Duodenal mucosa (tissue), 2 donors: ENCODE results near the gene PLCB3.

Source experiments
- H3K27ac ChIP-seq: one replicate; pipeline ENCODE4 v1.7.0; 2013; ENCODE audit warnings: low read depth, low read length
- H3K27me3 ChIP-seq, 2 donors: one replicate each; pipeline ENCODE4 v1.7.0; 2013; ENCODE audit warnings: low read length in 2 of 2, control low read depth in 1 of 2; ENCODE audit not compliant: insufficient read depth in 2 of 2, control insufficient read depth in 1 of 2
- H3K36me3 ChIP-seq, 2 donors: one replicate each; pipeline ENCODE4 v1.7.0; 2013; ENCODE audit warnings: low read length in 2 of 2, control low read depth in 1 of 2; ENCODE audit not compliant: insufficient read depth in 2 of 2, control insufficient read depth in 1 of 2
- H3K4me1 ChIP-seq, 2 donors: one replicate each; pipeline ENCODE4 v1.7.0; 2013; ENCODE audit warnings: low read length in 2 of 2, control low read depth in 1 of 2; ENCODE audit not compliant: insufficient read depth in 2 of 2, control insufficient read depth in 1 of 2
- H3K4me3 ChIP-seq, 2 donors: one replicate each; pipeline ENCODE4 v1.7.0; 2013; ENCODE audit warnings: low read length in 2 of 2, low read depth in 1 of 2
- H3K9ac ChIP-seq, 2 donors: one replicate each; pipeline ENCODE4 v1.7.0; 2013; ENCODE audit warnings: low read length in 2 of 2, low read depth in 1 of 2
- H3K9me3 ChIP-seq, 2 donors: one replicate each; pipeline ENCODE4 v1.7.0; 2013; ENCODE audit warnings: low read length in 2 of 2, control low read depth in 1 of 2; ENCODE audit not compliant: control insufficient read depth in 1 of 2

Gene PLCB3

DNA sequence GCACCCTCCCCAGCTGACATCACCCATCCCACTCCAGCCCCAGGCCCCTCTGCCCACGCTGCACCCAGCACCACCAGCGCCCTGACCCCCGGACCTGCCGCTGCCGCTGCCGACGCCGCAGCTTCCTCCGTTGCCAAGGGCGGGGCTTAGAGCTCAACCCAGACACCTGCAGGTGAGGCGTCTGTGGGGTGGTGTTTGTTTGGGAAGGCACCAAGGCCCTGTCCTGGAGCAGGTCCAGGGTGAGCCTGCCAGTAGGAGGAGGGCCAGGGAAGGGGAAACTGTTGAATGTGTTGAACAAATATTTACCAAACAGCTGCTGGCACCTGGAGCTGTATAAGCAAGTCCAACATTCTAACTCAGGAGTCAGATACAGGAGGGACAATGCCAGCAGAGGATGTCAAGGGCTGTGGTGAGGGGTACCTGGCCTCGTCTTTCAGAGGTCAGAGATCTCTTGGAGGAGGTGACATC lies 13.8 kb upstream of the PLCB3 start:
- Histone ChIP-seq H3K4me1 (peaks cover 53 to 55% of the 10 kb centered on the region in 2 donors), H3K27me3 (no peaks in the 10 kb centered on the region), H3K9ac (peak overlapping the region in 1 of 2 donors; percentile 34), H3K27ac (peak overlapping the region; percentile 34), H3K4me3 (peak overlapping the region in 1 of 2 donors; percentile 7), H3K9me3 (no peaks in the 10 kb centered on the region), H3K36me3 (peaks cover 0 to 5% of the 10 kb centered on the region in 2 donors)

GRCh38 chr11:64238076-64238475 lies 13.3 kb upstream of the PLCB3 start:
- H3K9ac ChIP-seq, result peak overlapping the region in 1 of 2 donors; percentile 34
- peak overlapping the region; percentile 53 for H3K27ac ChIP-seq

GRCh38 chr11:64238999-64239398 lies 12.3 kb upstream of the PLCB3 start:
- no peak overlapping the region for H3K4me3 ChIP-seq
- H3K36me3 ChIP-seq, result peaks cover 0 to 14% of the 10 kb centered on the region in 2 donors
- peaks cover 61% of the 10 kb centered on the region in 2 donors for H3K4me1 ChIP-seq
- no peaks in the 10 kb centered on the region for H3K27me3 ChIP-seq
- peak overlapping the region in 1 of 2 donors; percentile 22 for H3K9ac ChIP-seq
- no peaks in the 10 kb centered on the region for H3K9me3 ChIP-seq
- peak overlapping the region; percentile 53 for H3K27ac ChIP-seq

More at GRCh38 chr11:64238076-64238475, 13.3 kb upstream of the PLCB3 start:
- Histone ChIP-seq H3K27me3 (no peaks in the 10 kb centered on the region), H3K36me3 (peaks cover 0 to 5% of the 10 kb centered on the region in 2 donors), H3K9me3 (no peaks in the 10 kb centered on the region), H3K4me3 (peak overlapping the region in 1 of 2 donors; percentile 7), H3K4me1 (peaks cover 59 to 61% of the 10 kb centered on the region in 2 donors)

DNA sequence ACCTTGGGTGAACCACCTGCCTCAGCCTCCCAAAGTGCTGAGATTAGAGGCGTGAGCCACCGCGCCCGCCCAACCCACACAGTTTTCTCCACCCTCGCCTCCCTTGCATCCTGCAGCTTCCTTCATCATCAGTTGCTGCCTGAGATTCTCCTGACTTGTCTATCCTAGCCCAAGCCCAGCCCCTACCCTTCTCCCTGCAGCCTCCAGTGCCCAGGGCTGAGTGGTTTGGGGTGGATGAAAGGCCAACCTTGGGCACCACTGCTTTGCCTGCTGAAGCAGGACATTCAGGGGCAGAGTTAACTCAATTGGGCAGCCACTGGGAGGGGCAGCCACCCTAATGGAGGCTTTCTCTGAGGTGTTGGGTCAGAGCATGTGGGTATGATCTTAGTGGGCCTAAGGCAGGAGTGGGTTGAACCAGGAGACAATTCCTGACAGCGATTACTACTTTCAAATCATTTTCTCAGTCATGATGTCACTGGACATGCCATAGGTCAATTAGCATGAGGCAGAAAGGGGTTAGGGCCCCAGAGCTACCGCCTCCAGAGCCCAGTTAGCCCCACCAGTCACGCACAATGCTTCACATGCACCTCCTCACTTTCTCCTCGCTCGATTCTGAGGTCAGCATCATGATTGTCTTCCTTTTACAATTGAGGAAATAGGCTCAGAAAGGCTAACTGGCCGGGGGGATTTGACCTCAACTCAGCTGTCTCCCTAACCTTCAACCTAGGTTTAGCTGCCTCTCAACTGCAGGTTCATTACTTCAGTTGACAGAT lies 11.5 kb upstream of the PLCB3 start:
- Histone ChIP-seq H3K4me1 (peaks cover 63 to 64% of the 10 kb centered on the region in 2 donors), H3K27me3 (no peaks in the 10 kb centered on the region), H3K4me3 (peak overlapping the region; percentile 75 to 79), H3K9me3 (no peaks in the 10 kb centered on the region), H3K27ac (peak overlapping the region; percentile 99), H3K36me3 (peaks cover 0 to 17% of the 10 kb centered on the region in 2 donors), H3K9ac (peak overlapping the region; percentile 93 to 97)

GRCh38 chr11:64240435-64241240 lies 10.7 kb upstream of the PLCB3 start, which contains the start of gene FKBP2:
FKBP2 (plus strand) TSS chr11:64241095; CDS start chr11:64242388, 1,293 bp downstream.
- no peaks in the 10 kb centered on the region for H3K27me3 ChIP-seq
- peaks cover 56 to 66% of the 10 kb centered on the region in 2 donors for H3K4me1 ChIP-seq
- H3K36me3 ChIP-seq, result peaks cover 0 to 17% of the 10 kb centered on the region in 2 donors
- peak within 1 kb of the TSS; percentile 99 for H3K27ac ChIP-seq
- H3K4me3 ChIP-seq, result peak within 1 kb of the TSS; percentile 82 to 84
- peak within 1 kb of the TSS; percentile 93 to 97 for H3K9ac ChIP-seq
- H3K9me3 ChIP-seq, result no peaks in the 10 kb centered on the region

GRCh38 chr11:64241241-64241490 lies 10.2 kb upstream of the PLCB3 start:
- Histone ChIP-seq H3K4me1 (peaks cover 56 to 67% of the 10 kb centered on the region in 2 donors), H3K27me3 (no peaks in the 10 kb centered on the region), H3K9me3 (no peaks in the 10 kb centered on the region), H3K36me3 (peaks cover 0 to 17% of the 10 kb centered on the region in 2 donors), H3K27ac (peak overlapping the region; percentile 99), H3K9ac (peak overlapping the region in 1 of 2 donors; percentile 93), H3K4me3 (peak overlapping the region; percentile 73 to 75)

DNA sequence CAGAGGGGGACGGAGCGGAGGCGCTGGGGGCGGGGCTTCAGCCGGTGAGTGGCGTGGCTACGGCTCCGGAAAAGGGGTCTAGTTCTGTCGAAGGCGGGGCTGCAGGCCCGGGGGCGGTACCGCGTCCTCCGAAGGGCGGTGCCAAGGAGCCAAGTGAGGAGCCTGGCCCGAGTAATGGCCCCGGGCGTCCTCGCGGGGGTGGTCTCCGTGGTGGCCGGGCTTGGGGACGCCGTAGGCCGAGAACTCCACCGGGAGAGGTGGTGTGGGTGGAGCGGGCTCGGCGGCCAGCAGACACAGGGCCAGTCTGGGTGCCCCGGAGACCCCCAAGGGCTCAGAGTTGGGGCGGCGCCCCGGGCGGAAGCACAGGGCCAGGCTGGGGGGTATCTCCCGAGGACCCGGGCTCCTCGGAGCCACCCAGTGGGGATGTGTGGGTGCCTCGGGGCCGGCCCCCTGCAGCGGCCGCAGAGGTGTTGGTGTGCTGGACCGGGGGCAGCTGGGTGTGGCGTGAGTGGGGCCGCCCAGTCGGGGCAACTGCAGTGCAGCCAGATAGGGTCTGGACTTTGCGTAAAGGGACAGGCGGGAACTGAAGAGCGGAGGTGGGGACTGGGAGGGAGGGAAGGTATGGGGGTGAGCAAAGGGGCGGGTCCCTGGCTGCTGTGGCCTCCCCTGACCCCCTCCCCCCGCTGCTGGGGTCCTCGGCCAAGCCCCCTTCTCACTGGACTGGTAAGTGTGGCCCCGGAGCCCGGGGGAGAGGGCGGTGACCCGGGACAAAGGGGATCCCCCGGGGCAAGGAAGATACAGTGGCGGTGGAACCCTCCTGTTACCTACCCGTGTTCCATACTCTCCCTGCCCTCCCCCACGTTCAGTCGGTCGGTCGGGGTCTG lies 9.6 kb upstream of the PLCB3 start:
- H3K9ac ChIP-seq, result peak overlapping the region; percentile 79 to 94
- peaks cover 0 to 17% of the 10 kb centered on the region in 2 donors for H3K36me3 ChIP-seq
- H3K27ac ChIP-seq, result peak overlapping the region; percentile 99
- H3K27me3 ChIP-seq, result no peaks in the 10 kb centered on the region
- no peaks in the 10 kb centered on the region for H3K9me3 ChIP-seq
- peaks cover 56 to 67% of the 10 kb centered on the region in 2 donors for H3K4me1 ChIP-seq
- peak overlapping the region; percentile 82 to 84 for H3K4me3 ChIP-seq

DNA sequence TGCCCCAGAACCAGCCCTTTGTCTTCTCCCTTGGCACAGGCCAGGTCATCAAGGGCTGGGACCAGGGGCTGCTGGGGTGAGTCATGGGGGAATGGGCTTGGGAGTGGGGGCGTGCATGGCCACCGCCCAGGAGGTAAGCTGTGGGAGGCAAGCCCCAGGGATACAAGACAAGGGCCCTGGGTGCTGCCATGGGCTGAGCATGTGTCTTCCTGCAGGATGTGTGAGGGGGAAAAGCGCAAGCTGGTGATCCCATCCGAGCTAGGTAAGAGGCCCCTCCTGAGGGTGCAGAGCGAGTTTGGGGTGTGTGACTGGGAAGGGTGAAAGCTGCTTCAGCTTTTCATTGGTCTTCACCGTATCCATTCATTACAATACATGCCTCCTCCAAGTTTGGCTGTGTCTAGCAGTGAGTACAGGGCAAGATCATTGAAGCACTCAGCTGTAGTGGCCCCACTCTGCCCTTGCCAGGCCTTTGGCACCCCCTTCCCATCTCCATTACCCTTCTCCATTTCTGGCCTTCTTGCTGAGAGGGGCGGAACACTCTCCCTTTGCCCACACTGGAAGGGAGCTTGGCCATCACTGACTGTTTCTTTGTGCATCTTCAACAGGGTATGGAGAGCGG lies 8.0 kb upstream of the PLCB3 start:
- Histone ChIP-seq H3K27ac (no peak overlapping the region), H3K36me3 (peaks cover 0 to 12% of the 10 kb centered on the region in 2 donors), H3K4me3 (no peak overlapping the region), H3K9me3 (no peaks in the 10 kb centered on the region), H3K27me3 (no peaks in the 10 kb centered on the region), H3K4me1 (peaks cover 50 to 70% of the 10 kb centered on the region in 2 donors), H3K9ac (peak overlapping the region in 1 of 2 donors; percentile 32)

- Histone ChIP-seq H3K9me3 (no peaks in the 10 kb centered on the region), H3K27me3 (no peaks in the 10 kb centered on the region), H3K36me3 (peaks cover 0 to 12% of the 10 kb centered on the region in 2 donors), H3K4me1 (peaks cover 50 to 70% of the 10 kb centered on the region in 2 donors), H3K4me3 (no peak overlapping the region), H3K27ac (no peak overlapping the region), H3K9ac (no peak overlapping the region)
Measured at GRCh38 chr11:64244107-64244506, 7.2 kb upstream of the PLCB3 start.
